Epithelial cell of esophagus (primary cell): ENCODE data around the gene RNF125.

Experiments
- DNase-seq: peaks from one replicate; pipeline ENCODE4 v3.0.0; 2010; ENCODE audit warnings: low read depth
- H3K4me3 ChIP-seq: 2 replicates; pipeline ENCODE4 v1.5.1; 2011; ENCODE audit warnings: mild to moderate bottlenecking, low read length, control low read depth
- TF ChIP-seq, protein P1 (sequence below): IDR thresholded peaks from 2 replicates; pipeline ENCODE4 v1.5.1; 2011; ENCODE audit warnings: low read depth, mild to moderate bottlenecking, low read length, control low read depth, inconsistent platforms; ENCODE audit not compliant: insufficient read depth; ENCODE audit errors: missing control alignments

Gene RNF125

DNA sequence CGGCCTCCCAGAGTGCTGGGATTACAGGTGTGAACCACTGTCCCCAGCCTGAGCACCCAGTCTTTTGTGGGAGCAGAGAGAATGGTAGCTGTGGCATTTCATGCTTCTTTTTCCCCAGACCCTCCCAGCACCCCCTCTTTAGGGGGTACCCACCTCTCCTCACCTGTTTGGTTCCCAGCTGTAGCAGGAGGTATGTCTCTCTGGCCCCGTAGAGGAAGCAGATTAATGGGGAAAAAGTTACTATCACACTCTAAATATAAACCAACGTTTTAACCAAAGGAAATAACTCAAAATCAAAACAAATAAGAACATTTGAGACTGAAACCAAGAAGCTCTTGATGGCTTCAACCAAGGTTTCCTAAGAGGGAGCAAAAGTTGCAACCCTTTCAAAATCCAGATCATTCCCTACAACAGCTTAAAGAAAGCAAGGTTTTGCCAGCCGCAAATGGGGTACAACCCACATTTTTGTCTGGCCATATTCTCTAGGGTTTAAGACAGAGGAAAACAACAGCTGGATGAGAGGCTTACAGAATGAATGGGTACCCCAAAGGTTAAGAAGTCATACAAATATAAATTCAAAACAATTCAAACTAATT, 8.0 kb downstream of the RNF125 start:
- H3K4me3 ChIP-seq = no peak overlapping the region
- no peak for DNase-seq
- TF ChIP-seq, protein P1, sequence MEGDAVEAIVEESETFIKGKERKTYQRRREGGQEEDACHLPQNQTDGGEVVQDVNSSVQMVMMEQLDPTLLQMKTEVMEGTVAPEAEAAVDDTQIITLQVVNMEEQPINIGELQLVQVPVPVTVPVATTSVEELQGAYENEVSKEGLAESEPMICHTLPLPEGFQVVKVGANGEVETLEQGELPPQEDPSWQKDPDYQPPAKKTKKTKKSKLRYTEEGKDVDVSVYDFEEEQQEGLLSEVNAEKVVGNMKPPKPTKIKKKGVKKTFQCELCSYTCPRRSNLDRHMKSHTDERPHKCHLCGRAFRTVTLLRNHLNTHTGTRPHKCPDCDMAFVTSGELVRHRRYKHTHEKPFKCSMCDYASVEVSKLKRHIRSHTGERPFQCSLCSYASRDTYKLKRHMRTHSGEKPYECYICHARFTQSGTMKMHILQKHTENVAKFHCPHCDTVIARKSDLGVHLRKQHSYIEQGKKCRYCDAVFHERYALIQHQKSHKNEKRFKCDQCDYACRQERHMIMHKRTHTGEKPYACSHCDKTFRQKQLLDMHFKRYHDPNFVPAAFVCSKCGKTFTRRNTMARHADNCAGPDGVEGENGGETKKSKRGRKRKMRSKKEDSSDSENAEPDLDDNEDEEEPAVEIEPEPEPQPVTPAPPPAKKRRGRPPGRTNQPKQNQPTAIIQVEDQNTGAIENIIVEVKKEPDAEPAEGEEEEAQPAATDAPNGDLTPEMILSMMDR = no peak

DNA sequence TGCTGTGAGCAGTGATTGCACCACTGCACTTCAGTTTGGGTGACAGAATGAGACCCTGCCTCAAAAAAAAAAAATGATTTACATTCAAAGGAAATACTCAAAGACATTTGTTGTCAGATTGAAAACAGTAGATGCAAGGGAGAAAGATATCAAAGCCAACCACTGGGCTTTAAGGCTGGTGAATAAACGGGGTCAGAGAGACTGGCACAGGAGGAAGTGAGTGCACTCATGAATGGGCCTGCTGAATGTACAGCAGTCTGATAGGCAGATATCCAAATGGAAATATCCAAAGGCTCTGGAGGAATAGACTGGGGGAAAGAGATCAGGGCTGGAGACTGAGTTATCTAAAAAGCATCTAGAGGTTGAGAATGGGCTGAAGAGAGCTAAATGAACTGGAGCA, 10.9 kb downstream of the RNF125 start:
- H3K4me3 ChIP-seq = no peak overlapping the region
- no peak for DNase-seq
- TF ChIP-seq, protein P1 = no peak

DNA sequence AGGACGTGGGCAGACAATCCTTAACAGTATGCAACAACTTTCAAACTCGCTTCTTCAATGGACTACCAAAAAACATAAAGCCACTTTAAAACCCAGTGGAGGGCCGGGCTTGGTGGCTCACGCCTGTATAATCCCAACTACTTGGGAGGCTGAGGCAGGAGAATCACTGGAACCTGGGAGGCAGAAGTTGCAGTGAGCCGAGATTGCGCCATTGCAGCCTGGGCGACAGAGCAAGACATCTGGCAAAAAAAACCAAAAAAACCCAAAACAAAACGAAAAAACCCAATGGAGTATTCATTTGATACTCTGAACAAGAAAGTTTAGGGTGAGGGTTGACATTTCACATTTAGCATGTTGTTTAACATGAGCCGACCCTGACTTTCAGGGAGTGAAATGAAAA, 14.0 kb downstream of the RNF125 start:
- TF ChIP-seq, protein P1 = no peak
- DNase-seq = no peak
- no peak overlapping the region for H3K4me3 ChIP-seq

DNA sequence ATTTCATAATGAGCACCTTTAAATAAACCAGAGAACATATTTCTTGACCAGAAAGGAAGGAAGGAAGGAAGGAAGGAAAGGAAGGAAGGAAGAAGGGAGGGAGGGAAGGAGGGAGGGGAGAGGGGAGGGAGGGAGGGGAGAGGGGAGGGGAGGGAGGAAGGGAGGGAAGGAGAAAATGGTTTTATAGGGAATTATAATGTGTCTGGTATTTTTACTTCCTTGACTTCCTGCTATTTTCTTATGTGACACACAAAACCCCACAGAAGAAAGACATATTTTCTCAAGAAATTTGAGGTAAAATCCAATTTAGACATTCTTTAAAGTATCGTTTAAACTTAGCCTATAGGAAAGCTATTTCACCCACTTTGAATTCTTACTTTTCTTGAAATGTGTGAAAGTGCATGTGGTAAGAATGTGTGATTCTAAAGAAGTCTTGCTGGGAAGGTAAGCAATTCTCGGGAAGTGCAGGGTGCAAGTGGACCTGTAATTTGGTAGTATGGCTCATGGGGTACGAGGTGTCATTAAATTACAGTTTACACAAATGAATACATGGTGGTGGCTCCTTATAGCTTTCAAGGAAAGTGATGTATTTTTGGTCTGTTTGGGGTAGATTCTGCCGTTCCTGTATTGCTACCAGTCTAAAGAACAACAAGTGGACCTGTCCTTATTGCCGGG, 18.0 kb downstream of the RNF125 start:
- DNase-seq = no peak
- TF ChIP-seq, protein P1 = no peak
- H3K4me3 ChIP-seq = no peak overlapping the region

- DNase-seq = no peak
- H3K4me3 ChIP-seq = no peak overlapping the region
- TF ChIP-seq, protein P1 = no peak
Measured at GRCh38 chr18:32037616-32038015, 19.0 kb downstream of the RNF125 start.

- DNase-seq = no peak
- TF ChIP-seq, protein P1 = no peak
- no peak overlapping the region for H3K4me3 ChIP-seq
Measured at GRCh38 chr18:32040936-32041335, 22.3 kb downstream of the RNF125 start.

- TF ChIP-seq, protein P1 = no peak
- DNase-seq = no peak
Measured at GRCh38 chr18:32042337-32042736, 23.7 kb downstream of the RNF125 start.

More at GRCh38 chr18:32042337-32042736, 23.7 kb downstream of the RNF125 start:
- no peak overlapping the region for H3K4me3 ChIP-seq
